Spleen (tissue), 7 donors: ENCODE data around the gene PLCB1.

Experiments
- CTCF ChIP-seq, 11 experiments: fragments of 200-600 bp in 7 of 11; fragments of 450-650 bp in 4 of 11; sonication (generic) in 4 of 11; IDR thresholded peaks in 8 of 11; conservative IDR thresholded peaks in 3 of 11; 1 replicate in 7 of 11; 2 replicates in 4 of 11; pipeline versions ENCODE4 v1.4.0 to v1.8.0; 2016 to 2021; ENCODE audit warnings: antibody characterized with exemption in 11 of 11, inconsistent platforms in 4 of 11, mild to moderate bottlenecking in 1 of 11
- POLR2A ChIP-seq, 3 donors: fragments of 450-650 bp; IDR thresholded peaks; one replicate each; pipeline ENCODE4 v1.5.1; 2017; ENCODE audit warnings: antibody characterized with exemption in 3 of 3, mild to moderate bottlenecking in 1 of 3
- donor health status: DM: no; HTN: no; CAD: no; lungs with moderate emphysema.
- donor health status: DM: no; HTN: no; CAD: no.
- donor health status: DM: no; HTN: no; CAD: no.

- TF ChIP-seq CTCF (IDR thresholded peaks at IDR 0.05 in 8 of 11, conservative IDR thresholded peaks at IDR 0.05 in 3 of 11), result no peak
- no peak for TF ChIP-seq POLR2A (IDR thresholded peaks at IDR 0.05)
These were observed 254.9 kb downstream of the PLCB1 start for GRCh38 chr20:8386991-8387390.
